Kidney (tissue), 14 donors: ENCODE measurements around the gene CTSL. TPM values are rescaled to one million over a fixed set of nuclear protein-coding genes. Genes with fewer than 3 reads are reported as not detected.
A peak's percentile ranks its signal among the peaks of the same experiment; 100 is the strongest.

Experiments
- DNase-seq, 5 donors: peaks; one replicate each; pipeline ENCODE4 v3.0.0-alpha.2; 2013 to 2020
- FAIRE-seq: peaks from 2 replicates; lab custom pipeline; 2012; peaks lifted over from hg19 to GRCh38; lab: Jason Lieb, UNC
- H3K27ac ChIP-seq, 2 donors: one replicate each; pipeline ENCODE4 v1.7.0; 2013; ENCODE audit warnings: low read depth in 2 of 2, low read length in 2 of 2, inconsistent platforms in 1 of 2
- H3K27me3 ChIP-seq: one replicate; pipeline ENCODE4 v1.7.1; 2013; ENCODE audit warnings: low read length, inconsistent platforms; ENCODE audit not compliant: control insufficient read depth, insufficient read depth
- H3K36me3 ChIP-seq, 3 donors: one replicate each; pipeline versions ENCODE4 v1.7.0 to v1.7.1; 2013; ENCODE audit warnings: low read length in 3 of 3, control low read depth in 1 of 3, inconsistent platforms in 1 of 3; ENCODE audit not compliant: insufficient read depth in 3 of 3, control insufficient read depth in 2 of 3
- H3K4me1 ChIP-seq, 3 donors: one replicate each; pipeline versions ENCODE4 v1.7.0 to v1.7.1; 2013; ENCODE audit warnings: low read length in 3 of 3, inconsistent platforms in 1 of 3, low read depth in 1 of 3; ENCODE audit not compliant: control insufficient read depth in 2 of 3, insufficient read depth in 2 of 3
- H3K4me3 ChIP-seq, 3 donors: one replicate each; pipeline versions ENCODE4 v1.7.0 to v1.8.1; 2013; ENCODE audit warnings: low read length in 3 of 3, control low read depth in 1 of 3, inconsistent platforms in 1 of 3
- H3K9ac ChIP-seq, 3 donors: one replicate each; pipeline versions ENCODE4 v1.7.0 to v1.7.1; 2013; ENCODE audit warnings: low read length in 3 of 3, control low read depth in 1 of 3, inconsistent platforms in 1 of 3
- H3K9me3 ChIP-seq, 3 donors: one replicate each; pipeline versions ENCODE4 v1.7.0 to v1.7.1; 2013; ENCODE audit warnings: low read length in 3 of 3, control low read depth in 1 of 3, inconsistent platforms in 1 of 3; ENCODE audit not compliant: control insufficient read depth in 2 of 3, insufficient read depth in 1 of 3
- intact Hi-C: fragments of 100-400 bp; cut with DNase I; formaldehyde crosslinking; loops from one replicate; pipeline ENCODE4 v1.11.1; 2022
- polyA plus RNA-seq: library from polyadenylated mRNA; stranded (reverse); fragments of 350-450 nt; fragmentation: Illumina TruSeq; extraction: RNeasy Lipid Tissue Mini Kit (QIAGEN cat#74804); gene quantifications from one replicate; pipeline ENCODE4 v1.2.3, GENCODE V29; 2014; ENCODE audit warnings: low read depth, low replicate concordance; ENCODE audit not compliant: insufficient read depth
- total RNA-seq: library from RNA; stranded (reverse); fragmentation: NEBNext Ultra II Directional; extraction: Animal tissue kit (Norgen Biotek cat#: 25700); gene quantifications from one replicate; pipeline ENCODE4 v1.2.1, GENCODE V29; 2021
- TF ChIP-seq, protein P1 (sequence below): IDR thresholded peaks from 3 replicates; pipeline ENCODE4 v1.5.1; 2012; ENCODE audit warnings: mild to moderate bottlenecking, moderate library complexity, borderline replicate concordance; ENCODE audit not compliant: insufficient read depth; ENCODE audit errors: extremely low read depth
- donor health status: control.
- donor health status: control.
- donor health status: control.
- donor health status: control.
- donor health status: control.
- donor health status: DM: yes; HTN: yes; CAD: no.
- donor health status: Normal renal cell carcinoma (clear cell type).

CTSL gene
- total and polyA plus RNA-seq, 2 donors from 2014 or later = 139 to 237 TPM

DNA sequence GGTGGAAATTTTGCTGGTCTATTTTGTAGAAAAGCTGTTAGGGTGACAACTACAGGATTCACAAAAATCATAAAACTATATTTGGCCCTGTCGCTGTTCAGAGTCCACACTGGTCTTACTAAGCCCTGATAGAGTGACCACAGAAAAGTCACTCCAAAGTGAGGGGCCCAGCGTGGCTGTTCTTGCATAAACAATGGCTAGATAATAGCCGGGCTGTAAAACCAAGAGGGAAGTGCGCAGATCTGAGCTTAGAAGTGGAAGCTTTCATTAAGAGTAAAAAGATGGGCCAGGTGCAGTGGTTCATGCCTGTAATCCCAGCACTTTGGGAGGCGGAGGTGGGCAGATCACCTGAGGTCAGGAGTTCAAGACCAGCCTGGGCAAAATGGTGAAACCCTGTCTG, 15.5 kb upstream of the CTSL start:
- no peak overlapping the region for H3K9ac ChIP-seq
- TF ChIP-seq, protein P1, sequence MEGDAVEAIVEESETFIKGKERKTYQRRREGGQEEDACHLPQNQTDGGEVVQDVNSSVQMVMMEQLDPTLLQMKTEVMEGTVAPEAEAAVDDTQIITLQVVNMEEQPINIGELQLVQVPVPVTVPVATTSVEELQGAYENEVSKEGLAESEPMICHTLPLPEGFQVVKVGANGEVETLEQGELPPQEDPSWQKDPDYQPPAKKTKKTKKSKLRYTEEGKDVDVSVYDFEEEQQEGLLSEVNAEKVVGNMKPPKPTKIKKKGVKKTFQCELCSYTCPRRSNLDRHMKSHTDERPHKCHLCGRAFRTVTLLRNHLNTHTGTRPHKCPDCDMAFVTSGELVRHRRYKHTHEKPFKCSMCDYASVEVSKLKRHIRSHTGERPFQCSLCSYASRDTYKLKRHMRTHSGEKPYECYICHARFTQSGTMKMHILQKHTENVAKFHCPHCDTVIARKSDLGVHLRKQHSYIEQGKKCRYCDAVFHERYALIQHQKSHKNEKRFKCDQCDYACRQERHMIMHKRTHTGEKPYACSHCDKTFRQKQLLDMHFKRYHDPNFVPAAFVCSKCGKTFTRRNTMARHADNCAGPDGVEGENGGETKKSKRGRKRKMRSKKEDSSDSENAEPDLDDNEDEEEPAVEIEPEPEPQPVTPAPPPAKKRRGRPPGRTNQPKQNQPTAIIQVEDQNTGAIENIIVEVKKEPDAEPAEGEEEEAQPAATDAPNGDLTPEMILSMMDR = no peak
- intact Hi-C loops = no loop called here
- H3K4me3 ChIP-seq = no peak overlapping the region
- H3K36me3 ChIP-seq = peaks cover 4 to 28% (median 12%) of the 10 kb centered on the region in 3 donors
- no peak overlapping the region for H3K27ac ChIP-seq
- FAIRE-seq (no peak), DNase-seq (no peak)
- no peaks in the 10 kb centered on the region for H3K9me3 ChIP-seq
- H3K27me3 ChIP-seq = no peaks in the 10 kb centered on the region
- peaks cover 0 to 7% (median 4%) of the 10 kb centered on the region in 3 donors for H3K4me1 ChIP-seq

DNA sequence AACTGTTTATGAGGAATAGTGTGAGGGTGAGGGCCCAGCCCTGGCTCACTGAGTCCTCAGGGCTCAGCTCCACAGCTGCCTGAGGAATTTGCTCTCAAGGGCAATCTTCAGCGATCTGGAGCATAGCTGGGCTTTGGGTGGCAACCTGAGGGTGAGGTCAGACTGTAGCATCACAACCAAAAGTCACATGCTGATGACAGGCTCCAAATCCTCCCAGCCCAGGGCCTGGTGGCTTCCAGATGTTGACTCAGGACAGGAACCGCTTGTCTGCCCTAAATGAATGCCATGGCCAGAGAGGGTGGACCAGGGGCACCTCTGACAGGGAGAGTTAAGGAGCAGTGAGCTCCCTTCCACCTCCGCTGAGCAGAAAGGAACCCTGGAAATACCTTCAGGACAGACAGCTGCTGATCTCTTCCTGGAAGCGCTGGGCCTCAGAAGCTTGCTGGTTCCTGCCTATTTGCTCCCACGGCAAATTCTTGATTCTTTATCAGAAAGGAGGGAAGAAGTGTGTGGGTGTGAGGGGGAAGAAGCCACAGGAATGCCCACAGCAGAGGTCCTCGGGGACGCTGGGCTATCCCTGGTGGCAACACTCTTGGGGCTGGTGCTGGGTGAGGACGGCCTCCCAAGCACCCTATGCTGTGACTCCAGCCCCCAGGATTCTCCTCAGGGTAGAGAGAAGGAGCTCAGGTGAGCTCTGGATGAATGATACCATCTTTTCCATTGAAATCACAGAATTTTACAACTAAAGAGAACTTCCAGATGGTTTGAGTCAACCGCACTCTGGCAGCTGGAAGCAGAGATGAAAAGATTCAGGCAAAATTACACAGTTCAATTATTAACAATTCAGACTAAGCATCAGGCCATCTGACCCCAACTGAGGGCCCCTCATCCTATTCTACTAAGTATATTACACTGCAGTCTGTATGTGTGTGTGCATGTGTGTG, 13.8 kb upstream of the CTSL start:
- TF ChIP-seq, protein P1 = no peak
- no peak overlapping the region for H3K9ac ChIP-seq
- H3K27me3 ChIP-seq = no peaks in the 10 kb centered on the region
- no peak for FAIRE-seq
- no peak overlapping the region for H3K4me3 ChIP-seq
- peak in 3 of 5 donors; percentile 32 to 43 (median 39) for DNase-seq
- H3K27ac ChIP-seq = peak overlapping the region in 1 of 2 donors; percentile 41
- H3K9me3 ChIP-seq = no peaks in the 10 kb centered on the region
- H3K36me3 ChIP-seq = peaks cover 2 to 18% (median 5%) of the 10 kb centered on the region in 3 donors
- intact Hi-C loops = no loop called here
- H3K4me1 ChIP-seq = peaks cover 0 to 7% (median 4%) of the 10 kb centered on the region in 3 donors

- DNase-seq (no peak), FAIRE-seq (no peak)
- no peak overlapping the region for H3K9ac ChIP-seq
- TF ChIP-seq, protein P1 = no peak
- peak overlapping the region in 1 of 3 donors; percentile 13 for H3K4me3 ChIP-seq
- H3K4me1 ChIP-seq = peaks cover 0 to 7% (median 4%) of the 10 kb centered on the region in 3 donors
- intact Hi-C loops = no loop called here
- H3K36me3 ChIP-seq = peaks cover 2 to 11% (median 5%) of the 10 kb centered on the region in 3 donors
- no peaks in the 10 kb centered on the region for H3K9me3 ChIP-seq
- no peaks in the 10 kb centered on the region for H3K27me3 ChIP-seq
- H3K27ac ChIP-seq = peak overlapping the region; percentile 32 to 45
Observed at GRCh38 chr9:87712801-87713277, 13.1 kb upstream of the CTSL start.
